HG03175 (cell line): ENCODE measurements around the gene ALG6.
"Not testable (repeated sequence)": the region's sequence is repeated elsewhere in the genome, so short reads cannot be mapped to it uniquely, and the experiment has no call there.

ENCODE experiments used
- ATAC-seq: cut with Tn5 transposase; IDR thresholded peaks from one replicate; pipeline ENCODE4 v1.9.1; 2021; ENCODE audit warnings: mild to moderate bottlenecking, moderate library complexity; ENCODE audit not compliant: unreplicated experiment

The ALG6 gene

GRCh38 chr1:63328122-63328521 lies 39.3 kb upstream of the ALG6 start:
- ATAC-seq: no peak

DNA sequence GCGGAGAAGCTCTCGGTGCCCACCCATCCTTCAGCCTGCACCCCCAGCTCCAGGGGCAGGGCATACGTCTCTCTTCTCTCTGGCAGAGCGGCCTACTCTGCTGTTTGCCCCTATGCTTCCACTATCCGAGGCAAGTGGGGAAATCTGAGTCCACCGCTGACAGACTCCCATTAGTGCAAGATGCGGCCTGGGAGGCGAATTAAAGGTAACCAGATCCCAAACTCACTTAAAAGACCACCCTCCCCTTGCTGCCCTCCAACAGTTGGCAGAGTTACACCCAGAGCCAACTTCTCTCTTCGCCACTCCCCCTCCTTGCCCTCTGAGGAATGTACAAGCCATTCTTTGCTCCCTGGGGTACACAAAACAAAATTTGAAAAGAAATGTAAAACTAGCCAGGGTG lies 38.6 kb upstream of the ALG6 start:
- ATAC-seq: no peak

GRCh38 chr1:63329621-63330330 lies 37.7 kb upstream of the ALG6 start:
- no peak for ATAC-seq

- ATAC-seq: no peak
Measured at GRCh38 chr1:63330331-63330916, 37.0 kb upstream of the ALG6 start.

GRCh38 chr1:63342402-63342801 lies 25.0 kb upstream of the ALG6 start:
- ATAC-seq: no peak

GRCh38 chr1:63343922-63344321 lies 23.5 kb upstream of the ALG6 start:
- no peak for ATAC-seq

DNA sequence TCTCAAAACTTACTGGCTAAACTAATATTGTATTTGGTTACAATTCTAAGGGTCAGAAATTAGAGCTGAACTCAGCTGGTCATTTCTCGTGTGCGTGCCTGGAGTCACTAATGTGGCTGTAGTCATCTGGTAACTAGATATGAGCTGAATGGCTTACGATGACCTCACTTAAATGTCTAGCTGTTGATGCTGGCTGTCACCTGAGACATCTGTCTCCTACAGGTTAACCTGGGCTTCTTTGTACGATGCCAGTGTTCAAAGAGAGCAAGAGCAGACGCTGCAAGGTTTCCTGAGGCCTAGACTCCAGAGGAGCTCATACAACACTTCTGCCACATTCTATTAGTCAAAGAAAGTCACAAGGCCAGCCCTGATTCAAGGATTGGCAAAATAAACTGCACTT lies 17.1 kb upstream of the ALG6 start:
- ATAC-seq: no peak

GRCh38 chr1:63352736-63353135 lies 14.7 kb upstream of the ALG6 start:
- ATAC-seq: no peak

- not testable (repeated sequence) for ATAC-seq
Measured at GRCh38 chr1:63356234-63356633, 11.2 kb upstream of the ALG6 start.

DNA sequence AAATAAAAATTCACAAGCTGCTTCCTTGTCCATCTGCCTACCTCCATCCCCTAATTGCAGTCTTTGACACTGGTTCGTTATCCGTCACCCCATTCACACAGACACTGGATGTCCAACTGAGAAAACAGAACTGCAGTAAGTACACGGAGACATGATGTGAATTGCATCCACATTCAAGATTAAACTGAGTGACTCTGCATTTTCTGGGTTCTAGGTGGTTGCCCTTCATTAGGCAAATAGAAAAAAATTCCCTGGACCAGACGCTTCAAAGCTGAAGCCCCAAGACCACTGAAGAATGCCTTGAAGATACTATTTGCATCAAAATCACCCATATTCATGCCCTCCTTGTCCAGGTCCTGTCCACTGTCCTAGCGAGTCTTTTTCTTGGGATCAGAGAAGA lies 7.9 kb upstream of the ALG6 start:
- no peak for ATAC-seq

DNA sequence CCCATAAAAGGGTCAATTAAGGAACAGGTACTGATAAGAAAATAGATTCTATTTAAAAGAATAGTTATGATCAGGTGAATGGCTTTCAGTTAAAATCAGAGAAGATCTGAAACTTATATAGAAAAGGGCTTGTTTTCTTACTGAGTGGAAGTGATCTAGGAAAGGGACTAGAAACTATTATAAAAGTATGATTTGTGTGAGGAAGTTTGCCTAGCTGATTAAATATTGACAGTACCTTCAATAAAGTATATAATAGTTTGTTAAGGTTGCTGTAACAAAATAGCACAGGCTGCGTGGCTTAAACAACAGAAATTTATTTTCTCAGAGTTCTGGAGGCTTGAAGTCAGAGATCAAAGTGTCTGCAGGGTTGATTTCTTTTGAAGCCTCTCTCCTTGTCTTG lies 5.4 kb upstream of the ALG6 start:
- ATAC-seq: no peak

GRCh38 chr1:63362578-63362977 lies 4.8 kb upstream of the ALG6 start:
- ATAC-seq: no peak

- ATAC-seq: no peak
Measured at GRCh38 chr1:63363014-63363413, 4.4 kb upstream of the ALG6 start.

- no peak for ATAC-seq
Measured at GRCh38 chr1:63366908-63367214, 566 bp upstream of the ALG6 start.

GRCh38 chr1:63368131-63368530 lies 704 bp downstream of the ALG6 start:
- peak; percentile 8 for ATAC-seq

- ATAC-seq: no peak
Measured at GRCh38 chr1:63379583-63379982, 12.2 kb downstream of the ALG6 start.

DNA sequence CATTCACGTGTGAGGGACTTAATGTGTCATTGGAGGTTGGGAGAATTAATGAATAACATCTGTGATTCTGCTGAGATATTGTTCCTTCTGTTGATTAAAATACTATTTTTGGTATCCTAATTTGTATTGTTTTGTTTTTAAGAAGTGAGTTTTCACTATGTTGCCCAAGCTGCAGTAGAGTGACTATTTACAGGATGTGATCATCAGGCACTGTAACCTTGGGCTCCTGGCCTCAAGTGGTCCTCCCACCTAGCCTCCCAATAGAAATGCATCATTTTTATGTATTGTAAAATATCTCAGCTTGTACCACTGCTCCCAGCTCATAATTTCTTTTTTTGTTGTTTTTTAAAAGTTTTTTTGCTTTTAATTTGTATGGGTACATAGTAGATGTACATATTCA lies 14.3 kb downstream of the ALG6 start:
- ATAC-seq: no peak

DNA sequence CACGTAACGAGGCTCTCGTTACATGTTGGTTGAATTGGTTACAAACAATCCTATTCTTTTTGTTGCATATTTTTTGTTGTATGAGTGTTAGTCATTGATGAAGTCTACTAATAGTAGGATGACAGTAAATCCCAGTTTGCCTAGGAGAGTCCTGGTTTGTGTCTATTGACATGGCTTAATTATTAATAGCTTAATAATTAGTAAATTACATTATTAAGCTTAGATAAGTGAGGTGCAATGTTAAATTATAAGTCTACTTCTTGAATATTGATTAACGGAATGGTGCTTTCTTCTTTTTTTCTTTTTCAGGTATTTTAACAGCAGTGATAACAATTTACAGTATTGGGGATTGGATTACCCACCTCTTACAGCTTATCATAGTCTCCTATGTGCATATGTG lies 34.5 kb downstream of the ALG6 start:
- ATAC-seq: no peak

- ATAC-seq: no peak
Measured at GRCh38 chr1:63403386-63403785, 36.0 kb downstream of the ALG6 start.

DNA sequence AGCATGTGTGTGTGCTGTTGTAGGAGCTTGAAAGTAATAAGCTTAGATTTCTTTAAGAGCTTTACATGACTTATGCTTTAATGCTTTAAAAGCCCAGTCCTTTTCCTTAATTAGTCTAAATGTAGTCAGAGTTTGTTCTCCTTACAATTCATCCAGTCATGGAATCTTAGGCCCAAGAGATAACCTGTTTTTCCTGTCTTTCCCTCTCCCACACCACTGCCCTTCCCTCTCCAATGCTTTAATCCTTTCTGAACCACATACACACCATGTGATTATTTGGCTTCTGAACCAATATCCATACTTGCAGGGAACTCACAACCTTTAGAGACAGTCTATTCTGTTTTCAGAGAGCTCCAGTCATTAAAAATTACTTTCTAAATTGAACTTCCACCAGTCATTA lies 37.6 kb downstream of the ALG6 start:
- no peak for ATAC-seq

DNA sequence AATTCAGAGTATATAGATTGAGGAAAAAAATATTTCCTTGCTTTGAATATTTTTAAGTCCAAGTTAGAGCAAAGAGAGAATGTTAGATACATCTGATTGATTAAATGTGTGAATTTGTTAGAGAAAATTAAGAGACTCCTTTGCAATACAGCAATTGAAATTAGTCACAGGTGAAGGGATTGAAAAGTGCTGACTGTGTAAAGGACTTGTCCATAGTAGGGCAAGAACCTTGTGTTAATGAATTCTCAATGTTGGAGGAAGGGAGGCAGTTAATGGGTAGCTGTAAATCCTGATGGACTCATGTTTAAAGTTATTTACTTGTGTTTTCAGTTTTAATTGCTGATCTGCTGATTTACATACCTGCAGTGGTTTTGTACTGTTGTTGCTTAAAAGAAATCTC lies 38.6 kb downstream of the ALG6 start:
- no peak for ATAC-seq

- ATAC-seq: no peak
Measured at GRCh38 chr1:63407002-63407401, 39.6 kb downstream of the ALG6 start.

- no peak for ATAC-seq
Measured at GRCh38 chr1:63408331-63408730, 40.9 kb downstream of the ALG6 start.
